HL-60 (cell line): ENCODE results near the gene OR14J1.

Experiments used
- TF ChIP-seq, protein P1 (sequence below): IDR thresholded peaks from one replicate; pipeline ENCODE4 v1.5.1; 2011; ENCODE audit warnings: low read length, control low read depth, inconsistent platforms; ENCODE audit not compliant: insufficient read depth
- TF ChIP-seq, protein P2 (sequence below): IDR thresholded peaks from 2 replicates; pipeline ENCODE4 v1.6.1; 2012; ENCODE audit warnings: low read depth; ENCODE audit not compliant: insufficient replicate concordance

- TF ChIP-seq, protein P1, sequence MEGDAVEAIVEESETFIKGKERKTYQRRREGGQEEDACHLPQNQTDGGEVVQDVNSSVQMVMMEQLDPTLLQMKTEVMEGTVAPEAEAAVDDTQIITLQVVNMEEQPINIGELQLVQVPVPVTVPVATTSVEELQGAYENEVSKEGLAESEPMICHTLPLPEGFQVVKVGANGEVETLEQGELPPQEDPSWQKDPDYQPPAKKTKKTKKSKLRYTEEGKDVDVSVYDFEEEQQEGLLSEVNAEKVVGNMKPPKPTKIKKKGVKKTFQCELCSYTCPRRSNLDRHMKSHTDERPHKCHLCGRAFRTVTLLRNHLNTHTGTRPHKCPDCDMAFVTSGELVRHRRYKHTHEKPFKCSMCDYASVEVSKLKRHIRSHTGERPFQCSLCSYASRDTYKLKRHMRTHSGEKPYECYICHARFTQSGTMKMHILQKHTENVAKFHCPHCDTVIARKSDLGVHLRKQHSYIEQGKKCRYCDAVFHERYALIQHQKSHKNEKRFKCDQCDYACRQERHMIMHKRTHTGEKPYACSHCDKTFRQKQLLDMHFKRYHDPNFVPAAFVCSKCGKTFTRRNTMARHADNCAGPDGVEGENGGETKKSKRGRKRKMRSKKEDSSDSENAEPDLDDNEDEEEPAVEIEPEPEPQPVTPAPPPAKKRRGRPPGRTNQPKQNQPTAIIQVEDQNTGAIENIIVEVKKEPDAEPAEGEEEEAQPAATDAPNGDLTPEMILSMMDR: no peak
- TF ChIP-seq, protein P2, sequence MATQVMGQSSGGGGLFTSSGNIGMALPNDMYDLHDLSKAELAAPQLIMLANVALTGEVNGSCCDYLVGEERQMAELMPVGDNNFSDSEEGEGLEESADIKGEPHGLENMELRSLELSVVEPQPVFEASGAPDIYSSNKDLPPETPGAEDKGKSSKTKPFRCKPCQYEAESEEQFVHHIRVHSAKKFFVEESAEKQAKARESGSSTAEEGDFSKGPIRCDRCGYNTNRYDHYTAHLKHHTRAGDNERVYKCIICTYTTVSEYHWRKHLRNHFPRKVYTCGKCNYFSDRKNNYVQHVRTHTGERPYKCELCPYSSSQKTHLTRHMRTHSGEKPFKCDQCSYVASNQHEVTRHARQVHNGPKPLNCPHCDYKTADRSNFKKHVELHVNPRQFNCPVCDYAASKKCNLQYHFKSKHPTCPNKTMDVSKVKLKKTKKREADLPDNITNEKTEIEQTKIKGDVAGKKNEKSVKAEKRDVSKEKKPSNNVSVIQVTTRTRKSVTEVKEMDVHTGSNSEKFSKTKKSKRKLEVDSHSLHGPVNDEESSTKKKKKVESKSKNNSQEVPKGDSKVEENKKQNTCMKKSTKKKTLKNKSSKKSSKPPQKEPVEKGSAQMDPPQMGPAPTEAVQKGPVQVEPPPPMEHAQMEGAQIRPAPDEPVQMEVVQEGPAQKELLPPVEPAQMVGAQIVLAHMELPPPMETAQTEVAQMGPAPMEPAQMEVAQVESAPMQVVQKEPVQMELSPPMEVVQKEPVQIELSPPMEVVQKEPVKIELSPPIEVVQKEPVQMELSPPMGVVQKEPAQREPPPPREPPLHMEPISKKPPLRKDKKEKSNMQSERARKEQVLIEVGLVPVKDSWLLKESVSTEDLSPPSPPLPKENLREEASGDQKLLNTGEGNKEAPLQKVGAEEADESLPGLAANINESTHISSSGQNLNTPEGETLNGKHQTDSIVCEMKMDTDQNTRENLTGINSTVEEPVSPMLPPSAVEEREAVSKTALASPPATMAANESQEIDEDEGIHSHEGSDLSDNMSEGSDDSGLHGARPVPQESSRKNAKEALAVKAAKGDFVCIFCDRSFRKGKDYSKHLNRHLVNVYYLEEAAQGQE: no peak
Measured at GRCh38 chr6:29319931-29320330, 18.4 kb downstream of the OR14J1 start.
